SK-N-MC (cell line): ENCODE results near the gene TEKT2.

Source experiments
- EZH2 ChIP-seq: fragments of 200-600 bp; sonication (generic); IDR thresholded peaks from one replicate; pipeline ENCODE4 v1.6.1; 2017; ENCODE audit warnings: antibody characterized with exemption
- POLR2AphosphoS5 ChIP-seq: IDR thresholded peaks from 2 replicates; pipeline ENCODE4 v1.6.1; 2012; ENCODE audit warnings: mild to moderate bottlenecking, low read depth, low read length, borderline replicate concordance

GRCh38 chr1:36122062-36123030, 38.5 kb downstream of the TEKT2 start:
- no peak for TF ChIP-seq EZH2
- TF ChIP-seq POLR2AphosphoS5: no peak
